HG02885 (cell line): ENCODE results near the gene ZNF827.
A peak's percentile ranks its signal among the peaks of the same experiment; 100 is the strongest.

Source experiments
- ATAC-seq: cut with Tn5 transposase; IDR thresholded peaks from one replicate; pipeline ENCODE4 v1.9.1; 2021; ENCODE audit warnings: mild to moderate bottlenecking; ENCODE audit not compliant: unreplicated experiment, poor library complexity

ZNF827 gene

DNA sequence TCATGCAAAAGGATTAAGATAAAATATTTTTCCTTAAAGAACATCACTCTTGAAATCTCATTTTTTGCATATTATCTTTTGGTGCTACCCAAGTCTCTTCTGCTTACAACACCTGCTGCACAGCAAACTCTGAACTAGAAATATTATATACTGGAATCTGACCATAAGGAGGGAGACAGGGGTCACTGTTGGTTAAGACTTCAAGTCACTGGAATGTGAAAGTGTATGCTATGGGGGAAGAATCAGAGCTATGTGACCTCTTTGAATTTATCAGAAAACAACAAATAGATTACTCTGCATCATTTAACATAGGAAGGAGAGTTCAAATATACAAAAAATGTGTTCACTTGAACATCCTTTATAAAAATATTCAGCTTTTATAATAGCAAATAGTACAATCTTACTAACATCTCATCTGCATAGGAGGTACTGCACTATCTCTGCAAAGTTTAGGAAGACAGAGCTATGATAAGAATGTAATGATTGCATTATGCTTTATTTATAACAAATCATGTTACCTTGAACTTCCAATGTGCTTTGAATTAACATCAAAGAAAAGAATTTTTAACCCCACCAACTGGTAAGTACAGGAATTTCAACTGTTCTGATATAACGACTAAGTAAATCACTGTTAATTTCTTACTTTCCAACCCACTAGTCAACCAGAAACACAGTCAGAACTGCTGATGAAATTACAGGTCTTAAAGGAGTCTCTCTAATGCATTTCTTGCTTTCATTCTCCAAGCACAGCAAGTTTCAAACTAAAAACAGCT lies 69.8 kb downstream of the ZNF827 start:
- peak; percentile 74 for ATAC-seq

- no peak for ATAC-seq
Observed at GRCh38 chr4:145867406-145867805, 71.2 kb downstream of the ZNF827 start.

- no peak for ATAC-seq
Observed at GRCh38 chr4:145866991-145867390, 71.6 kb downstream of the ZNF827 start.

- ATAC-seq = peak; percentile 59
Observed at GRCh38 chr4:145865274-145865941, 73.2 kb downstream of the ZNF827 start.

- no peak for ATAC-seq
Observed at GRCh38 chr4:145863191-145863590, 75.4 kb downstream of the ZNF827 start.

DNA sequence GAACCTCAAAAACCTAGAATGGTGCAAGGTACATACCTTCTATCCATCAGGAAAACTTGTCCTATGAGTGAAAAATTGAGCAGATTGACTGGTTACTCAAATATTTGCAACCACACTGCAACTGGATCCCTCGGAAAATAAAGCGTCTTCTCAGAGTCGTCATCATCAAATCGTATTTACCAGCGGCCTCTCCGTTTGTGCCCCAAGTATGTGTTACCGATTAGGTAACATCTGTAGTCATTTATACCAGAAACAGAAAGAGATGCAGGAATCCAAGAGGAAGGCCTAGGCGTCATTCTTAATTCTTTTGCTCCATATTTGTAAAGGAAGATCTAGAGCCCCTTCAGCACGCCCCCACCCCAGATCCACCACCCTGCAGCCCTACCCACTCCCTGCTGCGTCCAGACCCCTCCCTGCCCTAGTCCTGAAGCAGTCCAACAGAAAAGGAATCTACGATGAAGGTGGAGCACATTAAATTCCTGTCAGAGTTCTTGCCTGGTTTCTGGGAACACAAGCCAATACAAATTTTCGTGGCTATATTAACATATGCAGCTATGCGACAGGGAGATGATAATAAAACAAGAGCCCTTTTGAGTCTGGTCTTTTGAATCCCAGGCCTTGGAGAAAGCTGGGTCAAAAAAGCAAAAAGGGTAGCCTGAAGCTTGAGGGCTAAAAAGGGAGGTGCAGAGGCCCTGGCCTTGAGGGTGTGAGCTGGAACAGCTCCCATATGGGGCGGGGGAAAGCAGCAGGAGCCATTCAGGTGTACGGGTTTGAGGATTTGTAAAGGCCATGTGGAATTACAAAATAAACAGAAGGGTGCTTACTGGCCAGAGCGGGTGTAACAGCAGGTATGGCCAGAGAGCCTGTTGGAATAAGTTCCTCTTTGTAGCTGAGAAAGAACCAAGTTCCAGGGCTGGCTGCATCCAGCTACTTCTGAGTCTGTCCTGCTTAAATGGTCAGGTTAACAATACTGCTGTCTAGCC lies 77.0 kb downstream of the ZNF827 start:
- ATAC-seq = no peak

DNA sequence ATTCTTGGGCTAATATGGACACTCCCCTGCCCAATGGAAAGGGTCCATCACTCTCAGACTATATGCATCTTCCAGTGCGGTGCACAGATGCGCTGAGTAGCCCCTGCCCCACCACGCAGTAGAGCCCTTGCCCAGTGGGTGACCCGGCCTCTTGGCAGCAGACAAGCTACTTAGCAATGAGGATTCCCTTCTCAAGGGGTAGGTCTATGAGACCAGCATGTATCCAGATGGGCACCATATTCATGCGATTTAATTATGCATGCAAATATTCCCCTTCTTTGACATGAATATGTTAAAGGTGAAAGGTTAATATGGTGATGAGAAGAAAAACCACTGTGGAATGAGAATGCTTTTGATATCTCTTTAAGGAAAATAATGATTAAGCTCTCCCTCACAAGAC lies 77.7 kb downstream of the ZNF827 start:
- no peak for ATAC-seq

GRCh38 chr4:145860446-145860845 lies 78.2 kb downstream of the ZNF827 start:
- no peak for ATAC-seq

GRCh38 chr4:145859926-145860325 lies 78.7 kb downstream of the ZNF827 start:
- no peak for ATAC-seq

GRCh38 chr4:145859426-145859825 lies 79.2 kb downstream of the ZNF827 start:
- ATAC-seq = no peak

DNA sequence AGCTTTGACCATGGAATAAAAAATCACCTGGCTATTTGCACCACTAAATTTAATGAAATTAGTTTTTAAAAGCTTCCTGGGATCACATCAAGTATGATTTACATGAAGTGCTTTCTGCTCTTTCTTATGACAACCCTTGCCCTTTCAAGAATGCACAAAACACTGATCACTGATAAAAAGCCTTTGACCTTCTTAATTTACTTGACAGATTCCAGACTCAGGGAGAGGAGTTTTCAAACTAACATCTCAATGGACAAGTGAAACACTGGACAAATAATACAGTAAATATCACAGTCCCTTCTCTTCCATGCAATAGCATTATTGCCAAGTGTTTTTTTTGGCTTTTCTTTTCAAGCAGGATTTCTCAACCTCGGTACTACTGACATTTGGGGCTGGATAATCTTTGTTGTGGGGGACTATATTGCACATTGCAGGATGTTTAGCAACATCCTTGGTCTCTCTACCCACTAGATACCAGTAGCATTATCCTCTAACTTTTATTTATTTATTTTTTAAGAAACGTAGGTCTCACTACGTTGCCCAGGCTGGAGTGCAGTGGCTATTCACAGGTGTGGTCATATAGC lies 86.3 kb downstream of the ZNF827 start:
- ATAC-seq = no peak

DNA sequence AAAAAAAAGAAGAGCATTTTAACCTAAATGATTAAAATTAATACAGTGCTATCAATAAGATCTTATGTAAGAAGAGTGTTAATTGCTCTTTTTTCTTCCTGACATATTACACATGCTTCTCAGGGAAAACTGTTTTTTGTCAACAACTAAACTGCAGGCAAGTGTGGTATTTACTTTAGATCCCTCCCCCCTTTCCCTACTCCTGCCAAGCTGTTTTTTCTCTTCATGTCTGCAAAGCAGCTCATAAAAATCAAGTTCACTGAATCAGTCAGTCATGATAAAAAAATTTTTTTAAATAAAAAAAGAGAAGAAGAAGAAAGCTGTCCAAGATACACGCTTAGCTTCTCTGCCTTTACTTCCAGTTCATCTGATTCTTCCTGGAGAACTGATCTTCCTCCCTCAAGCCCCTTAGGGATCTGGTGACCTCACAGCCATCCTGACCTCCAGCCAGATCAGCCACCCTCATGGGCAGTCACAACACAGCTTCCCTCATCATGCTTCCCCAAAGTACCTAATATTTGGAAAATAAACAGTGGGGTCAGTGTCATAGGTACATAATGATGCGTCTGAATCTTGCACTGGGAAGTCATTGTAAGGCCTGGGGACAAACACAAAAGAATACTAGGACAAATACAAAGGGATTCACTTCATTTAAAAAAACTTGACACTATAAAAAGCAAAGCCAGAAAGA lies 87.0 kb downstream of the ZNF827 start:
- ATAC-seq = no peak

DNA sequence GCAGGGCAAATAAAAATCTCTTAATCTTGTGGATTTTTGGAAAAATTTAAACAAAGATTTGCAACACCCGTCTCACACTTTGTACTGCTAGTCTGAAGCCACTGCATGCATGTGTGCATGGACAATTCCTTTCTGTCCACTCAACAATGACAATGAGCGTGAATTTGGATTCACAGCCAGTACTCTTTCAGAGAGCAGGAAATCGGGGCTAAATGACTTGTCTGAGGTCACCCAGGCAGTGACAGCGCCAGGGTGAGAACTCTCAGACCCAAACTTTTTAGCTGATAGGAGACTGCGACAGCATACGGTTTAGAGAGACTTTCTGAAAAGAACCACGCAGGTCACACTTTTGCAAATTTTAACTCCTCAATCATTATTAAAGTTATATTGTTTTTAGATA lies 90.9 kb downstream of the ZNF827 start:
- ATAC-seq = no peak

DNA sequence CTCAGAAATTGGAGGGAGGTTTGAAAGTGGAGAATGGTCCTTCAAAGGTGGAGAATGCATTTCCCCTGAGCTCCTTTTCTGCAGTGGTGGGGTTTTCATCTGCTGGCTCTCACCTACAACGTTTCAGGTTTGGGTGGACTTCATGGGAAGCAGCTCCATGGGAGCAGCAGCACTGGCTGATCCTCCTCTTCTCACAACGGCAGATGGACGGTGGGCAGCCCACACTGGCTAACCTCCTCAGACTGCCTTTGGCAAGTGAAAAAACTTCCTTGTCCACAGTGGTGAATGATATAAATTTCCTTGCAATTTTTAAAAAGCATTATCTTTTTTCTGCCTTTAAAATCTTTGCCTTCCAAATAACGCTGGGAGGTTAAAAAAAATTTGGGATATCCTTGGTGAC lies 93.5 kb downstream of the ZNF827 start:
- ATAC-seq = no peak

DNA sequence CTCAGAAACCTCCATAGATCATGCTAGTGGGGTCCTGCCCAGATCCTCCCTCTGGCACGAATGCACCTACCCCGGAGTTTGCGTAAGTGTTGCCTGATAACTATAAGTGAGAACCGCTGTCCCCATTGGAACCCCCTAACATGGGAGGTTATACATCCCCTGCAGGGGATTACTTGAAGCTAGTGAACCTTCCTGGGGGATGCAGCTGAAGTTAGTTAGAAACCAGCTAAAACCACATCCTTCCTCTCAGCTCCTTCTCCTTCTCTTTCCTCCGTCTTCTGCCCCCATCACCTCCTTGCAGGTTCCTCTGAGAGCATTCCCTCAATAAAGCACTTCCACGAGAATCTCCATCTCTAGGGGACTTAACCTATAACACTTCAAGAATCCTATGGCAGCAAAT lies 95.0 kb downstream of the ZNF827 start:
- ATAC-seq = no peak

DNA sequence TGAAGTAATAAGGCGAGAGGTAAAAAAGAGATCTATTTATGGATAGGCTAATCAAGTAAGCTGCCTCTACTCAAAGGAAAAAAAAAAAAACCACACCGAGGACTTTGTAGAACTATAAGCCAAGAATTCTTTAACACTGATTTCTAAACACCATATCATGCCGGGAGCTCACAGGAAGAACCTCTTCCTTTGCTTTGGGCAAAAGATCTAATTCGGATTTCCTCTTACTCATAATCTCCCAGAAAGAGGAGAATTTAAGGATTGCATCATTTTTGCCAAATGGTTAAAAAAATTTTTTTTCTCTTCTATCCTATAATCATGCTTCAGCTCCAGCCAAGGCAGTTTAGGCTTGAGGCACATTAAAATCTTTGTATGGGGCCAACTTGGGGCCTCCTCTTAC lies 95.5 kb downstream of the ZNF827 start:
- ATAC-seq = no peak

GRCh38 chr4:145842224-145842887 lies 96.3 kb downstream of the ZNF827 start:
- ATAC-seq = no peak

DNA sequence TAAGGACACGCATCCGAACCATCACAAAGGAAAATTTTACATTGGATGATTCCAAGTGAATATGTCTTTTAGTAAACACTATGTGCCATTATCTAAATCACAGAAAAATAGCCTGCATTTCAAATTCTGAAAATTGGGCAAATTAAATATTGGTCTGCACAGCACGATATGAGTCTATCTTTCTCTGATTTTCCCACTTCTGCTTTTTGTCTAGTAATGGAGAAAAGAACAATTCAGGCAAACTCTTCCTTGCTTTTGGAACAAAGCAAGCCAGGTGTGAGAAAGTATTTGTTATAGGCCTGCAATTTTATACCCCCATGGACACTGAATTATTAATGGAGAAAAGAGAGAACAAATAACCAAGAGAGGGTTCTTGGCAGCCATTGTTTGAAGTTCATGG lies 97.8 kb downstream of the ZNF827 start:
- no peak for ATAC-seq

DNA sequence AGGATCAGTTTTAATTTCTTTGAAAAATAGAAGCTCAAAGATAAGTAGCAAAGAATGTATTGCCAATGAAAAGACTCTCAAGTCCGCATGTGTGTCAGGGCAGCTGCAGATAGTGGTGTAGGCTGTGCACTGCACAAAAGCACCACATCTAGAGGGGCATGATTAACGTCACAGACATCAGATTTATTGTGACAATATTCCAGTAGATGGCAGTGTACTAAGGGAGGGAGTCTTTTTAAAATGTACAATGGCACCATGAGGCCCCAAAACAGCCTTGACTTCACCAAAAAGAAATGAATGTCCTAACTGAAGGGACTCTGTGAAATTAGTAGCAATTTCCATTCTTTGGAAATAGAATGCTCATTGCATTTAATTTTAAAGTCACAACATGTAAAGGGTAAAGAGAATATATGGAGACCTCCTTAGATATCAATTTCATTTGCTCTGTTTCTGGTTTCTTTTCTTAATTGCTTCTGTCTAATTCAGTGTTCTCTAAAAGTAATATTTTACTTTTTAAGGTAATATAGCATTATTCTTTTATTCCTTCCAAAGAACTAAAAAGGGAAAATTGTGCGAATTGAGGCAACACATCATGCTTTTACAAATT lies 98.4 kb downstream of the ZNF827 start:
- peak; percentile 97 for ATAC-seq
